ENCODE data around the gene OR4D10.

DNA sequence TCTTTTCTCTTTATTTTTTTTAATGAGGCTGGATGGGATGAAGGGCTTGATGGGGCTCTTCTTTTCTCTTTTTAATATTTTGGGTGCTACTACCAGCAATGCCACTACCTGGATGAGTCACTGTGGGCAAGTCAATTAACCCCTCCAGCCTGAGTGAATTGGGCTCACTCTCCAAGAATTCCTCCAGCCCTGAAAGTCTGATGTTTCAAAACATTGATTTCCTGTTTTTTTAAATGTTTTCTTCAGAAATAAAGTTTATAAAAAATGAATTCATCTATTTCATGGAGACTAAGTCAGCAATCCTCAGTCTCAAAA lies 46.1 kb upstream of the OR4D10 start:
- TF ChIP-seq, protein P1, sequence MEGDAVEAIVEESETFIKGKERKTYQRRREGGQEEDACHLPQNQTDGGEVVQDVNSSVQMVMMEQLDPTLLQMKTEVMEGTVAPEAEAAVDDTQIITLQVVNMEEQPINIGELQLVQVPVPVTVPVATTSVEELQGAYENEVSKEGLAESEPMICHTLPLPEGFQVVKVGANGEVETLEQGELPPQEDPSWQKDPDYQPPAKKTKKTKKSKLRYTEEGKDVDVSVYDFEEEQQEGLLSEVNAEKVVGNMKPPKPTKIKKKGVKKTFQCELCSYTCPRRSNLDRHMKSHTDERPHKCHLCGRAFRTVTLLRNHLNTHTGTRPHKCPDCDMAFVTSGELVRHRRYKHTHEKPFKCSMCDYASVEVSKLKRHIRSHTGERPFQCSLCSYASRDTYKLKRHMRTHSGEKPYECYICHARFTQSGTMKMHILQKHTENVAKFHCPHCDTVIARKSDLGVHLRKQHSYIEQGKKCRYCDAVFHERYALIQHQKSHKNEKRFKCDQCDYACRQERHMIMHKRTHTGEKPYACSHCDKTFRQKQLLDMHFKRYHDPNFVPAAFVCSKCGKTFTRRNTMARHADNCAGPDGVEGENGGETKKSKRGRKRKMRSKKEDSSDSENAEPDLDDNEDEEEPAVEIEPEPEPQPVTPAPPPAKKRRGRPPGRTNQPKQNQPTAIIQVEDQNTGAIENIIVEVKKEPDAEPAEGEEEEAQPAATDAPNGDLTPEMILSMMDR (IDR thresholded peaks at IDR 0.05): no peak
- no peak for TF ChIP-seq POLR2A (IDR thresholded peaks at IDR 0.05)
